Retina (tissue), 1 donor: ENCODE measurements around the gene RBM15B.

ENCODE experiments used
- DNase-seq: peaks from one replicate; pipeline ENCODE4 v3.0.0-alpha.2; 2016

RBM15B gene

GRCh38 chr3:51392355-51393133 lies 1.5 kb downstream of the RBM15B start:
- DNase-seq: no peak

GRCh38 chr3:51393134-51393495 lies 2.0 kb downstream of the RBM15B start:
- no peak for DNase-seq

DNA sequence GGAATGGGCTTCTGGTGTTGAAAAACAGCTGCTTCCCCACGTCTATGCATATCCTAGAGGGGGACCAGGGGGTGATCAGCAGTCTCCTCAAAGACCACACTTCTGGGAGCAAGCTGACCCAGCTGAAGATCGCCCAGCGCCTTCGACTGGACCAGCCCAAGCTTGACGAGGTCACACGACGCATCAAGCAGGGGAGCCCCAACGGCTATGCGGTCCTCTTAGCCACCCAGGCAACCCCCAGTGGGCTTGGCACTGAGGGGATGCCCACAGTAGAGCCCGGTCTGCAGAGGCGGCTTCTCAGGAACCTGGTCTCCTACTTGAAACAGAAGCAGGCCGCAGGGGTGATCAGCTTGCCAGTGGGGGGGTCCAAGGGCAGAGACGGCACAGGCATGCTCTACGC lies 2.5 kb downstream of the RBM15B start:
- DNase-seq: no peak

GRCh38 chr3:51394541-51394940 lies 3.5 kb downstream of the RBM15B start:
- no peak for DNase-seq

GRCh38 chr3:51395493-51396213 lies 4.6 kb downstream of the RBM15B start:
- no peak for DNase-seq

DNA sequence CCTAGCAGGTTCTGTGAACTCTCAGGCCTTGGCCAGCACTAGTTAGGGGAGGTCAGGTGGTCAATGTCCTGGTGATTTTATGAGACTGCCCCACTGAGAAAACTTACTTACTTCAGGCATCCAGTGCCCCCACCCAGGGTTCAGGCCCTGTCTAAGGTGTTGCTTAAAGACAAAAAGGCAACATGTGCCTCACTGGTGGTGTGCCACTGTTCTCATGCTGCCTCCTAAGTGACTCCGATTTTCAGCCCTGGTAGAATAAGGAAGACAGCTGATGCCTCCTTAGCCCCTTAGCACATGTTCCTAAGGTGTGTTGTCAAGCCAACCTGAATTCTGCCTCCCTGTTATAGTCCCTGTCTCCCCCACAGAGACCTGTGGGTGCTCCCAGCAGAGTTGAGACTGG lies 5.3 kb downstream of the RBM15B start:
- DNase-seq: no peak

- no peak for DNase-seq
Measured at GRCh38 chr3:51397392-51397791, 6.3 kb downstream of the RBM15B start.

DNA sequence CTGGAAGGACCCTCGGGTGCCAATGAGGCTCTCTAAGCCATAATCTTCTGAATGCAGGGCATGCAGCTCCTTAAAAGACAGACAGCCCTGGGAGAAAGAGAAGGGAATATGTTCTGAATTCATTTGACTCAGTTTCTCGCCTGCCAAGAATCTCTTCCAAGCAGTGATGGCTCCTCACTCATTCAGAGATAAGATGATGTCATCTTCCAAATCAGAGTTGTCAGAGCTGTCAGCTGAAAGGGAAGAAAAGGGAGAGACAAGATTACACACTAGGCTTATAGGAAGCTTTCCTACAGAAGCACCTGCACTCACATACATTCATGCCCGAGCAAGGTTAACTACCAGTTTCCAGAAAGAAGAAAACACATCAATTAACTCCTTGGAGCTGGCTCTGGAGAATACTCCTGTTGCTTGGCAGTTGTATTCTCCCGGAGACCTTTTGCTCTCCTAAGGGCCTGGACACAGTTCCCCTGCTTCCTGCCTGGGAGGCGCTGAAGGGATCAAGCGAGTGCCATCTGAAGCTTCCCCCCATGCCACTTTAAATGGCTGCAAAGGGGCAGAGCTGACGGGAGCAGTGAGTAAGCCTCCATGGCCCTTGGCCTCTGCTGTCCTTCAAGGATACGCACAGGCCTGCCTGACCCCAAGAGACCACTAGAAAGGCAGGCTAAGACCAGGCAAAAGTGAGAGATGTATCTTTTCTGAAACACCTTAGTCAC lies 7.7 kb downstream of the RBM15B start:
- no peak for DNase-seq

DNA sequence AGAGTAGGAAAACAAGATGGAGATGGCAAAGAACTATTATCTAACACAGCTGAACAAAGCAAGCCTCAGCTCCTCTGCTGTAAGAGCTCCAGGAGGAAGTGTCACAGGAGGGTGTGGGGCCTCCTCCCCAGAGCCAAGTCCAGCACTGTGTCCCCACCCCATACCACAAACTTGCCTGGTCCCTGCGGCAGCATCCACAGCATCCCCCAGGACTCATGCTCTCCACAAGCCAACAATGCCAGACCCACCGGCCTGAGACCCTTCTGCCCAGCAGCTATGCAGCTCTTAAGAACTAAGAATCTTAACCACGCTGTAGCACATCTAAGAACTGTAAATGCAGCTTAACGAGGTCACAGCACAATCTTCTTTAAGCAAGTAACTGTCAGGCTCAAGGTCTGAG lies 9.1 kb downstream of the RBM15B start:
- DNase-seq: no peak

- no peak for DNase-seq
Measured at GRCh38 chr3:51401735-51402134, 10.7 kb downstream of the RBM15B start.

GRCh38 chr3:51403675-51404074 lies 12.6 kb downstream of the RBM15B start:
- no peak for DNase-seq

GRCh38 chr3:51408021-51408420 lies 16.9 kb downstream of the RBM15B start:
- no peak for DNase-seq

DNA sequence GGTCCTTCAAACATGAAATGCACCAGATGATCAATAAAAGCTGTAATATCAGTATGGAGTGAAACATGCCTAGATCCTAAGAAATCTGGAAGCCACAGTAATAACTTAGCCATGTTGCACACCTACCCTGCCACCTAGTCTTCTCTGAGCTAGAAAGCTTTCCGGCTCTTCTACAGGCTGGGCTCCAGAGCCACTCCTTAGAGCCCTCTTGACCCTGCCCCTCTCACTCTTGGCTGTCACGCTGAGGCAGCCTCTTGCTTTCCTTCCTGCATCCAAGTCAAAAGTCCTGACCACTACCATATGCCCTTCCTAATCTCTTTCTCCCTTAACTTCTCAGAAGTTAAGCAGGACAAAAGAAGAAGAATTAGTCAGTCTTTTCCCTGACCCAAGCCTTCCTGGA lies 17.7 kb downstream of the RBM15B start:
- DNase-seq: no peak

DNA sequence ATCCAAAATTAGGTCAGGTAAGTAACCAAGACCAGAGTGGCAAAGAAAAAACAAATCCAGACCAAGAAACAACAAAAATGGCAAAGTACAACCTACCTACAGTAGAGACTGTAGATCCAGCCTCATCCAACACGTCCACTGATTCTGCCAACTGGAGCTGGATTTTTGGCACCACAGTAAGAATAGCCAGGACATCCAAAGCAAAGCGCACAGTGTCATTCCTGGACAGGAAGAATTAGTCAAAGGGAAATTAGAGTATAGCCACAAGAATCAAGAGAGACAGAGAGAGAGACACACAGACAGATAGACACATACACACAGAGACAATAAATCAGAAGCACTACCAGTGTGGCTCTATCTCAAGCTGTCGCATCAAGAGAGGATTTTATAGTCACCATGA lies 31.1 kb downstream of the RBM15B start:
- DNase-seq: no peak

DNA sequence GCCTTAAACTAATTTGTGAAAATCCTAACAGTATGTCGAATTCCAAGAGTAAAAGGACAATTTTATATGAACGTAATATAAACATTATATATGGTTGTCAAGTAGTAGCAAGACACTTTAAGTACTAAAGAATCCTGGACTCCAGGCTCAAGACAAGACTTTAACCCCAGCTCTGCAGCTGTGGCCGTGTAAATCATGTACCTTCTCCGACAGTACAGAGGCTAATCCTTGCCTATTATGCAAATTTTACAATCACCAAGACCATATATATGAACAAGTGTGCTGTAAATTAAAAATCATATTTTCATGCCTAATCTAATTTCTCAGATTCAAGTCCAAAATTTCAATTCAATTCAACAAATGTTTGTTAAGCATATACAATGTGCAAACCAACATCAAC lies 35.8 kb downstream of the RBM15B start:
- DNase-seq: no peak

- DNase-seq: no peak
Measured at GRCh38 chr3:51429138-51429537, 38.1 kb downstream of the RBM15B start.

DNA sequence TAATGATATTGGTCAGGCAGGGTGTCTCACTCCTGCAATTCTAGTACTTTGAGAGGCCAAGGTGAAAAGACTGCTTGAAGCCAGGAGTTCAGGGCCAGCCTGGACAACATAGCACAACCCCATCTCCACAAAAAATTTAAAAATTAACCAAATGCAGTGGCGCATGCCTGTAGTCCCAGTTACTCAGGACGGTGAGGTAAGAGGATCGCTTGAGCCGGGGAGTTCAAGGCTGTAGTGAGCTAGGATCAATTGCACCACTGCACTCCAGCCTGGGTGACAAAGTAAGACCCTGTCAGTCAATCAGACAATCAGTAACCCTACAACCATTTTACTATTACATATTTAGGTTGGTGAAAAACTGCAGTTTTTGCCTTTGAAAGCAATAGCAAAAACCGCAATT lies 43.0 kb downstream of the RBM15B start:
- no peak for DNase-seq

DNA sequence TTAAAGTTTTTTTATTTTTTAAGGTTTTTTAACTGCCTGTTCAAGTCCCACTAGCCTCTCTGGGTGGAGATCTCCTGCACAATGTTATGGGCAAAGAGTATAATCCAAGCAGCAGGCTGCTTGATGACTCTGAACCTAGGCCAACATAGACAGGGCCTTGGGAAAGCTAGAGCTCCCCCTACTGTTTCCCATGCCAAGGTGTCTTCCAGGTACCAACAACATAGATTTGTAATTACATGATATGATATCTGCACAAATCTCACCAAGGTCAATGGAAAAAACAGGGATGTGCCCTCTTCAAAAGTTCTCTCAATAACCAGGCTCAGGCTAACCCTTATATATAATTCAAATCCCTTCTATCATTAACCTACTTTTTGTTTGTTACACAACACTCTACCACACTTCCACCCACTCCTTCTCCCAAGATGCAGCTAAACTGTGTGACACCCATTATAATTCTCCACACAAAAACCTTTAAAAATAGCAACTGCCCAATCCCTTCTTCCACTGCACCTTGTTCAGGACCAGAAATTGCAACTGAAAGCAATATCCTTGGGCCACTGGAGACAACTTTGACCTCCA lies 43.8 kb downstream of the RBM15B start:
- DNase-seq: peak; percentile 23

DNA sequence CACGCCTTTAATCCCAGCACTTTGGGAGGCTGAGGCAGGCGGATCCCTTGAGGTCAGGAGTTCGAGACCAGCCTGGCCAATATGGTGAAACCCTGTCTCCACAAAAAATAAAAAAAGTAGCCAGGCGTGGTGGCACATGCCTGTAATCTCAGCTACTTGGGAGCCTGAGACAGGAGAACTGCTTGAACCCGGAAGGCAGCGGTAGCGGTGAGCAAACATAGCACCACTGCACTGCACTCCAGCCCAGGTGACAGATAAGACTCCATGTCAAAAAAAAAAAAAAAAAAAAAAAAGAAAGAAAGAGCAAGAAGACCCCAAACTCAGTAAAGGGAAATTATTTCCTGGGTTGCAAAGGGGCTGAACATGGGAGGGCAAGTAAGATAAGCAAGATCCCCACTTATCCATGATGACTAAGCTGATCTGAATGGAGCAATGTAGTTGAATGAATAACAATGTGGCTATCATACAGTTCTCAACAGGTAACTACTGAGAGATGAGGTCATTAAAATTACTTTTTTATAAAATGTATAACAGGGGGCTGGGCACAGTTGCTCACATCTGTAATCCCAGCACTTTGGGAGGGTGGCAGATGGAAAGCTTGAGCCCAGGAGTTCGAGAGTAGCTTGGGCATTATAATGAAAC lies 46.0 kb downstream of the RBM15B start:
- no peak for DNase-seq

GRCh38 chr3:51441282-51442030 lies 50.4 kb downstream of the RBM15B start:
- no peak for DNase-seq

GRCh38 chr3:51445544-51446280 lies 54.6 kb downstream of the RBM15B start:
- no peak for DNase-seq
